ENCODE results near the gene DNM3. TPM values are rescaled to one million over a fixed set of nuclear protein-coding genes. Genes with fewer than 3 reads are reported as not detected.

The DNM3 gene
- total RNA-seq, 4 donors from 2014 or later, result 2.7 to 4.5 (median 4.0) TPM

GRCh38 chr1:172279939-172280636 lies 438.8 kb downstream of the DNM3 start:
- WGBS, 2 donors, result 86 to 87% methylated on average over 4 of the region's 4 CpGs
- DNase-seq (ENCODE audit: low spot score in 2 of 2), result no peak
- intact Hi-C loops (cut with DNase I; ENCODE audit: low total_unique reads), result no loop called here
- no peak overlapping the region for H3K4me3 ChIP-seq (ENCODE audit: low read depth, poor library complexity, severe bottlenecking)
- TF ChIP-seq POLR2A (IDR thresholded peaks at IDR 0.05) (no peak), CTCF (IDR thresholded peaks at IDR 0.05) (no peak)

- TF ChIP-seq POLR2A (IDR thresholded peaks at IDR 0.05) (no peak), CTCF (IDR thresholded peaks at IDR 0.05) (no peak)
- 73 to 79% methylated on average over 2 of the region's 2 CpGs for WGBS, 2 donors
- intact Hi-C loops (cut with DNase I; ENCODE audit: low total_unique reads), result no loop called here
- H3K4me3 ChIP-seq (ENCODE audit: low read depth, poor library complexity, severe bottlenecking), result no peak overlapping the region
- no peak for DNase-seq (ENCODE audit: low spot score in 2 of 2)
Measured at GRCh38 chr1:172283766-172284165, 442.5 kb downstream of the DNM3 start.

- TF ChIP-seq POLR2A (IDR thresholded peaks at IDR 0.05) (no peak), CTCF (IDR thresholded peaks at IDR 0.05) (no peak)
- peak in 1 of 2 donors; percentile 55 for DNase-seq (ENCODE audit: low spot score in 2 of 2)
- intact Hi-C loops (cut with DNase I; ENCODE audit: low total_unique reads), result no loop called here
- no peak overlapping the region for H3K4me3 ChIP-seq (ENCODE audit: low read depth, poor library complexity, severe bottlenecking)
- WGBS, 2 donors, result 40 to 41% methylated on average over 2 of the region's 2 CpGs
Measured at GRCh38 chr1:172286629-172287076, 445.4 kb downstream of the DNM3 start.

- peak; percentile 76 to 93 for DNase-seq (ENCODE audit: low spot score in 2 of 2)
- intact Hi-C loops (cut with DNase I; ENCODE audit: low total_unique reads), result no loop called here
Measured at GRCh38 chr1:172287208-172287607, 445.9 kb downstream of the DNM3 start.

GRCh38 chr1:172288581-172288980 lies 447.3 kb downstream of the DNM3 start:
- no peak for TF ChIP-seq POLR2A (IDR thresholded peaks at IDR 0.05)
- TF ChIP-seq CTCF (IDR thresholded peaks at IDR 0.05), result no peak
- intact Hi-C loops (cut with DNase I; ENCODE audit: low total_unique reads), result no loop called here
- DNase-seq (ENCODE audit: low spot score in 2 of 2), result no peak
- H3K4me3 ChIP-seq (ENCODE audit: low read depth, poor library complexity, severe bottlenecking), result no peak overlapping the region
- WGBS, 2 donors, result 89 to 90% methylated on average over 4 of the region's 4 CpGs

More at GRCh38 chr1:172287208-172287607, 445.9 kb downstream of the DNM3 start:
- TF ChIP-seq POLR2A (IDR thresholded peaks at IDR 0.05) (no peak), CTCF (IDR thresholded peaks at IDR 0.05) (no peak)
- H3K4me3 ChIP-seq (ENCODE audit: low read depth, poor library complexity, severe bottlenecking), result no peak overlapping the region

GRCh38 chr1:172289448-172289847 lies 448.1 kb downstream of the DNM3 start:
- DNase-seq (ENCODE audit: low spot score in 2 of 2), result no peak
- intact Hi-C loops (cut with DNase I; ENCODE audit: low total_unique reads), result no loop called here
- TF ChIP-seq CTCF (IDR thresholded peaks at IDR 0.05), result no peak
- no peak for TF ChIP-seq POLR2A (IDR thresholded peaks at IDR 0.05)
- H3K4me3 ChIP-seq (ENCODE audit: low read depth, poor library complexity, severe bottlenecking), result no peak overlapping the region
- 95 to 97% methylated on average over 2 of the region's 2 CpGs for WGBS, 2 donors

Data from lower leg skin (tissue), 4 donors.